ENCODE measurements around the gene SIT1. TPM values are rescaled to one million over a fixed set of nuclear protein-coding genes. Genes with fewer than 3 reads are reported as not detected.

SIT1 gene
- 1 to 10 TPM in 2 of 3 donors, not detected in 1; 1.2 to 1.4 TPM for total RNA-seq
- 28.1 TPM for total RNA-seq (2013)

GRCh38 chr9:35650341-35651158 is at the start of gene SIT1:
Gene SIT1, minus strand, starts transcription at chr9:35650931. Its CDS starts 78 bp downstream, at chr9:35650853.
- peak within 1 kb of the TSS; percentile 31 for H3K4me3 ChIP-seq (ENCODE audit: low read length)
- H3K27me3 Mint-ChIP-seq (ENCODE audit: low read depth in 2 of 2): no peaks in the 10 kb centered on the region
- no peak for ATAC-seq

GRCh38 chr9:35700031-35700430 is 49.3 kb upstream of the SIT1 start:
- 98% methylated on average over 11 of the region's 11 CpGs for WGBS (ENCODE audit: insufficient coverage)
- DNase-seq: no peak
- Mint-ChIP-seq H3K27ac (no peak overlapping the region), H3K9me3 (no peaks in the 10 kb centered on the region), H3K4me3 (no peak overlapping the region), H3K36me3 (peaks cover 6% of the 10 kb centered on the region), H3K27me3 (ENCODE audit: low read depth in 2 of 2) (no peaks in the 10 kb centered on the region), H3K4me1 (peaks cover 10 to 18% of the 10 kb centered on the region in 2 donors)
- no peak overlapping the region for H3K27ac ChIP-seq (ENCODE audit: low read length)
- peaks cover 7% of the 10 kb centered on the region for H3K4me1 ChIP-seq (ENCODE audit: control insufficient read depth, insufficient read depth, low read length)
- TF ChIP-seq CTCF (IDR thresholded peaks at IDR 0.05): no peak
- no peak for ATAC-seq
- H3K4me3 ChIP-seq (ENCODE audit: low read length): no peak overlapping the region
- intact Hi-C loops (cut with micrococcal nuclease): no loop called here
- H3K9me3 ChIP-seq (ENCODE audit: control insufficient read depth, insufficient read depth, low read length): no peaks in the 10 kb centered on the region
- peaks cover 92% of the 10 kb centered on the region for H3K36me3 ChIP-seq (ENCODE audit: control insufficient read depth, insufficient read depth, low read length)
- H3K27me3 ChIP-seq (ENCODE audit: control insufficient read depth, insufficient read depth, low read length): no peaks in the 10 kb centered on the region

More at GRCh38 chr9:35650341-35651158, at the start of gene SIT1:
- WGBS (ENCODE audit: insufficient coverage): 54% methylated on average over 18 of the region's 22 CpGs
- H3K4me3 Mint-ChIP-seq: peak within 1 kb of the TSS; percentile 25
- no peaks in the 10 kb centered on the region for H3K36me3 Mint-ChIP-seq
- Histone ChIP-seq H3K27ac (ENCODE audit: low read length) (peak within 1 kb of the TSS; percentile 42), H3K36me3 (ENCODE audit: control insufficient read depth, insufficient read depth, low read length) (no peaks in the 10 kb centered on the region), H3K4me1 (ENCODE audit: control insufficient read depth, insufficient read depth, low read length) (peaks cover 58% of the 10 kb centered on the region), H3K27me3 (ENCODE audit: control insufficient read depth, insufficient read depth, low read length) (no peaks in the 10 kb centered on the region), H3K9me3 (ENCODE audit: control insufficient read depth, insufficient read depth, low read length) (no peaks in the 10 kb centered on the region)
- H3K27ac Mint-ChIP-seq: peak within 1 kb of the TSS in 1 of 2 donors; percentile 98
- DNase-seq: peak in 1 of 2 donors; percentile 67
- intact Hi-C loops (cut with micrococcal nuclease): no loop called here
- H3K9me3 Mint-ChIP-seq: no peaks in the 10 kb centered on the region
- H3K4me1 Mint-ChIP-seq: peaks cover 33 to 39% of the 10 kb centered on the region in 2 donors
- TF ChIP-seq CTCF (IDR thresholded peaks at IDR 0.05): no peak

- Mint-ChIP-seq H3K4me3 (no peak overlapping the region), H3K27me3 (ENCODE audit: low read depth in 2 of 2) (no peaks in the 10 kb centered on the region), H3K4me1 (peaks cover 10 to 17% of the 10 kb centered on the region in 2 donors), H3K9me3 (no peaks in the 10 kb centered on the region), H3K36me3 (no peaks in the 10 kb centered on the region), H3K27ac (peak overlapping the region in 1 of 2 donors; percentile 23)
- Histone ChIP-seq H3K36me3 (ENCODE audit: control insufficient read depth, insufficient read depth, low read length) (peaks cover 74% of the 10 kb centered on the region), H3K27me3 (ENCODE audit: control insufficient read depth, insufficient read depth, low read length) (no peaks in the 10 kb centered on the region), H3K9me3 (ENCODE audit: control insufficient read depth, insufficient read depth, low read length) (no peaks in the 10 kb centered on the region), H3K4me3 (ENCODE audit: low read length) (no peak overlapping the region), H3K27ac (ENCODE audit: low read length) (no peak overlapping the region), H3K4me1 (ENCODE audit: control insufficient read depth, insufficient read depth, low read length) (peaks cover 7% of the 10 kb centered on the region)
- 97% methylated on average over 5 of the region's 5 CpGs for WGBS (ENCODE audit: insufficient coverage)
- ATAC-seq (no peak), DNase-seq (no peak)
- no peak for TF ChIP-seq CTCF (IDR thresholded peaks at IDR 0.05)
- intact Hi-C loops (cut with micrococcal nuclease): no loop called here
Observed at GRCh38 chr9:35698231-35698630, 47.5 kb upstream of the SIT1 start.

Measured in natural killer cell (primary cell).